SU-DHL-6 (cell line): ENCODE results near the gene SBF1.

ENCODE experiments used
- H2AFZ ChIP-seq: fragments of 200-600 bp; sonication (generic); 2 replicates; pipeline ENCODE4 v1.6.1; 2014; ENCODE audit warnings: low read depth, mild to moderate bottlenecking, moderate library complexity, mixed read lengths, antibody characterized with exemption, low read length; ENCODE audit not compliant: severe bottlenecking
- H3F3A ChIP-seq: fragments of 200-600 bp; shearing (Covaris generic); 2 replicates; pipeline ENCODE4 v1.6.0; 2016; ENCODE audit warnings: antibody characterized with exemption, mild to moderate bottlenecking; ENCODE audit not compliant: insufficient read depth
- H3K27ac ChIP-seq: fragments of 200-600 bp; sonication (generic); 2 replicates; pipeline ENCODE4 v1.5.1; 2016; ENCODE audit warnings: low read depth, mild to moderate bottlenecking, low read length, moderate library complexity, mixed read lengths
- H3K27me3 ChIP-seq: fragments of 200-600 bp; sonication (generic), shearing (Covaris generic); 2 replicates; pipeline ENCODE4 v1.6.0; 2014; ENCODE audit warnings: mild to moderate bottlenecking, low read length
- H3K36me3 ChIP-seq: fragments of 200-600 bp; sonication (generic); 2 replicates; pipeline ENCODE4 v1.6.1; 2014; ENCODE audit warnings: mild to moderate bottlenecking, low read length, mixed read lengths
- H3K4me2 ChIP-seq: fragments of 300-600, 200-600 bp; shearing (Covaris generic), sonication (generic); 2 replicates; pipeline ENCODE4 v1.6.0; 2014; ENCODE audit warnings: low read length, low read depth, mild to moderate bottlenecking; ENCODE audit not compliant: poor library complexity, severe bottlenecking
- H3K4me3 ChIP-seq: fragments of 200-600 bp; sonication (generic); 2 replicates; pipeline ENCODE4 v1.5.1; 2014; ENCODE audit warnings: antibody characterized with exemption, low read length, mild to moderate bottlenecking, mixed read lengths; ENCODE audit not compliant: insufficient read depth, poor library complexity, severe bottlenecking
- H3K79me2 ChIP-seq: fragments of 200-600 bp; sonication (generic); 2 replicates; pipeline ENCODE4 v1.6.1; 2014; ENCODE audit warnings: mild to moderate bottlenecking, low read length, moderate library complexity; ENCODE audit not compliant: insufficient read depth
- H3K9ac ChIP-seq: fragments of 200-600 bp; sonication (generic); 2 replicates; pipeline ENCODE4 v1.7.0; 2014; ENCODE audit warnings: mild to moderate bottlenecking, low read length
- H3K9me2 ChIP-seq: fragments of 200-600 bp; sonication (generic); replicated peaks from 2 replicates; pipeline ENCODE4 v1.6.1; 2014; ENCODE audit warnings: low read length; ENCODE audit not compliant: insufficient read depth
- H3K9me3 ChIP-seq: fragments of 200-600 bp; sonication (generic); 2 replicates; pipeline ENCODE4 v1.6.1; 2014; ENCODE audit warnings: low read length, mixed read lengths; ENCODE audit not compliant: insufficient read depth
- H4K20me1 ChIP-seq: fragments of 200-600 bp; sonication (generic); 2 replicates; pipeline ENCODE4 v1.6.1; 2014; ENCODE audit warnings: low read depth, mild to moderate bottlenecking, antibody characterized with exemption, low read length, moderate library complexity, mixed read lengths
- EZH2phosphoT487 ChIP-seq: fragments of 200-600 bp; sonication (generic), shearing (Covaris generic); conservative IDR thresholded peaks from 2 replicates; pipeline ENCODE4 v1.6.1; 2018; ENCODE audit warnings: mild to moderate bottlenecking, antibody characterized with exemption, low read length, moderate library complexity, mixed read lengths
- TF ChIP-seq, protein P1 (sequence below): fragments of 200-600 bp; sonication (generic); IDR thresholded peaks from one replicate; pipeline ENCODE4 v1.5.1; 2017; ENCODE audit warnings: antibody characterized with exemption, mild to moderate bottlenecking, low read length, moderate library complexity; ENCODE audit not compliant: insufficient read depth, poor library complexity, severe bottlenecking

SBF1 gene

DNA sequence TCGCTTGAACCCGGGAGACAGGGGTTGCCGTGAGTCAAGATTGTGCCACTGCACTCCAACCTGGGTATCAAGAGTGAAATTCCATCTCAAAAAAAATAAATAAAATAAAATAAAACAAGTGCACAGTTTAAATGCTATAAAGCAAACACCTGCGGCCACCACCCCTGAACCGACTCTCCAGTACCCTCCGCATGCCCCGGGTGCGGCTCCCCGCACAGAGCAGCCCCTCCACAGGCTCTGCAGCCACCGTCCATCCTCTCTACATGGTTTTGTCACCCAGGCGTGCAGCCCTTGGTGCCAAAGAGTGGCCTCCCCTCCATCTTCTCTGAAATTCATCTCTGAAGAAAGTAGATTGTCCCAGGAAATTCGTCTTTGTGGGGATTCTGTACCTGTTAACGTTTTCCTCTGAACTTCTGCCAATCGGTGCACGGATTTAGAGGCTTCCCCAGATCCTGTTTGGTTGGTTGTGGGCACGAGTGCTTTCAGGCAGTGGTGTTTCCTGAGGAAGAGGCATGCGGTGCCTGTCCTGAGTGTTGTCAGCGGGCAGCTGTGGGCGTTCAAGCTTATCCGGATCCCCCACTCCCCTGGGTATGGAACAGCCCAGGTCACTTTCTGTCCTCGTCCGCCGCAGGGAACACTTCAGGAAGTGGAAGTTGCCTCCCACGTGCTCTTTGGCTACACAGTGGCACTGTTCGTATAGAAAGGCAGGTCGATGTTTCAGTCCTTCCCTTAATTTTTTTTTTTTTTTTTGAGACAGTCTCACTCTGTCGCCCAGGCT lies 15.9 kb upstream of the SBF1 start:
- Histone ChIP-seq H3F3A (0 out of 2 replicates have a peak, but pooled peaks cover 4% of the 10 kb centered on the region), H3K36me3 (no peaks in the 10 kb centered on the region), H2AFZ (no peak overlapping the region), H3K27me3 (no peaks in the 10 kb centered on the region), H3K27ac (no peak overlapping the region), H4K20me1 (no peaks in the 10 kb centered on the region), H3K9me3 (no peaks in the 10 kb centered on the region), H3K79me2 (no peaks in the 10 kb centered on the region), H3K4me2 (no peak overlapping the region), H3K9me2 (no peaks in the 10 kb centered on the region), H3K4me3 (no peak overlapping the region), H3K9ac (no peak overlapping the region)
- TF ChIP-seq, protein P1, sequence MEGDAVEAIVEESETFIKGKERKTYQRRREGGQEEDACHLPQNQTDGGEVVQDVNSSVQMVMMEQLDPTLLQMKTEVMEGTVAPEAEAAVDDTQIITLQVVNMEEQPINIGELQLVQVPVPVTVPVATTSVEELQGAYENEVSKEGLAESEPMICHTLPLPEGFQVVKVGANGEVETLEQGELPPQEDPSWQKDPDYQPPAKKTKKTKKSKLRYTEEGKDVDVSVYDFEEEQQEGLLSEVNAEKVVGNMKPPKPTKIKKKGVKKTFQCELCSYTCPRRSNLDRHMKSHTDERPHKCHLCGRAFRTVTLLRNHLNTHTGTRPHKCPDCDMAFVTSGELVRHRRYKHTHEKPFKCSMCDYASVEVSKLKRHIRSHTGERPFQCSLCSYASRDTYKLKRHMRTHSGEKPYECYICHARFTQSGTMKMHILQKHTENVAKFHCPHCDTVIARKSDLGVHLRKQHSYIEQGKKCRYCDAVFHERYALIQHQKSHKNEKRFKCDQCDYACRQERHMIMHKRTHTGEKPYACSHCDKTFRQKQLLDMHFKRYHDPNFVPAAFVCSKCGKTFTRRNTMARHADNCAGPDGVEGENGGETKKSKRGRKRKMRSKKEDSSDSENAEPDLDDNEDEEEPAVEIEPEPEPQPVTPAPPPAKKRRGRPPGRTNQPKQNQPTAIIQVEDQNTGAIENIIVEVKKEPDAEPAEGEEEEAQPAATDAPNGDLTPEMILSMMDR: no peak
- TF ChIP-seq EZH2phosphoT487: no peak

DNA sequence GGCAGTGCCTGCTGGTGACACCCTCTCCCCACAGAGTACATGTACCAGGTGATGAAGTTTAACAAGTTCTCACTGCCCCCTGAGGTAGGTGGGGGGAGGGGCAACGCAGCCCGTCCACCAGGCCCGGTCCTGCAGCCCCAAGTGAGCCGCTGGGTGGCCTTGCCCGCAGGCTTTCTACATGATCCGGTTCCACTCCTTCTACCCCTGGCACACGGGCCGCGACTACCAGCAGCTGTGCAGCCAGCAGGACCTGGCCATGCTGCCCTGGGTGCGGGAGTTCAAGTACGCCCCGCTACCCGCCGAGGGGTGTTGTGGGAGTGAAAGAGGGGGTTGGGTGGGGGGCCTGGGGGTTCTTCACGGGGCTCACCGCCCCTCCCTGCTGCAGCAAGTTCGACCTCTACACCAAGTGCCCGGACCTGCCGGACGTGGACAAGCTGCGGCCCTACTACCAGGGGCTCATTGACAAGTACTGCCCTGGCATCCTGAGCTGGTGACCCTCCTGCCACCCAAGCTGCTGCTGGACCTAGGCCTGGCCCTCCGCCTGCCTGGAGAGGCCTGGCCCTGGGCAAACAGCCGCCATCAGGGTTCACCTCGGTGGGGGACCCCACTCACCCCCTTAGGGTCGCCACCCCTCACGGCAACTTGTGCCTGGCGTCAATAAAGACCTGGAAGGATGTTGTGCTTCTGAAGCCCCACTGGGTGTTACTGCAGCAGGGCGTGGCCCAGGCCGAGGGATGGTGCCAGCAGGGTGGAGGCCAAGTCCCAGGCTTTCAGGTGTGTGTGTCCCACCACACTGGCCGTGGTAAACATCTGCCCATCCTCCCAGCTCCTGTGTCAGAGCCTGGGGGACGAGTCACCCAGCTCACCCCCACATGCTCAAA lies 14.8 kb upstream of the SBF1 start:
- H4K20me1 ChIP-seq: no peaks in the 10 kb centered on the region
- no peak overlapping the region for H2AFZ ChIP-seq
- no peaks in the 10 kb centered on the region for H3K79me2 ChIP-seq
- no peaks in the 10 kb centered on the region for H3K36me3 ChIP-seq
- TF ChIP-seq, protein P1: no peak
- TF ChIP-seq EZH2phosphoT487: no peak
- no peak overlapping the region for H3K4me3 ChIP-seq
- no peaks in the 10 kb centered on the region for H3K27me3 ChIP-seq
- no peaks in the 10 kb centered on the region for H3K9me2 ChIP-seq
- H3K27ac ChIP-seq: no peak overlapping the region
- no peak overlapping the region for H3K9ac ChIP-seq
- H3K4me2 ChIP-seq: no peak overlapping the region
- peaks cover 7% of the 10 kb centered on the region; the same call in 1 of the 2 replicates for H3F3A ChIP-seq
- H3K9me3 ChIP-seq: no peaks in the 10 kb centered on the region

DNA sequence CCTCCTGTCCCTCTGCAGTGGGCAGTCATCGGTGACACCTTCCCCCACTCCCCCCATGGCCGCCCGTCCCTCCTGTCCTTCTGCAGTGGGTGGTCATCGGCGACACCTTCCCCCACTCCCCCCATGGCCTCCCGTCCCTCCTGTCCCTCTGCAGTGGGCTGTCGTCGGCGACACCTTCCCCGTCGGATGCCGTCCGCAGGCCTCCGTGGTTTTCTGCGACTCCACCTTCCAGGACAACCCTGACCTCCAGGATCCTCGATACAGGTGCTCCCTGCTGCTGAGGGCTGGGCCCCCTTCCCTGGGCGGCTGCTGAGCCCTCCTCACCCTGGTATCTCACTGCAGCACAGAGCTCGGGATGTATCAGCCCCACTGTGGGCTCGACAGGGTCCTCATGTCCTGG lies 14.1 kb upstream of the SBF1 start:
- no peaks in the 10 kb centered on the region for H3K27me3 ChIP-seq
- H4K20me1 ChIP-seq: no peaks in the 10 kb centered on the region
- no peak overlapping the region for H2AFZ ChIP-seq
- no peak overlapping the region for H3K9ac ChIP-seq
- no peak overlapping the region for H3K4me3 ChIP-seq
- no peak overlapping the region for H3K4me2 ChIP-seq
- no peaks in the 10 kb centered on the region for H3K9me3 ChIP-seq
- TF ChIP-seq EZH2phosphoT487: no peak
- TF ChIP-seq, protein P1: no peak
- H3K9me2 ChIP-seq: no peaks in the 10 kb centered on the region
- no peaks in the 10 kb centered on the region for H3K36me3 ChIP-seq
- peaks cover 7% of the 10 kb centered on the region; the same call in 1 of the 2 replicates for H3F3A ChIP-seq
- no peak overlapping the region for H3K27ac ChIP-seq
- no peaks in the 10 kb centered on the region for H3K79me2 ChIP-seq
